Erythroblast (primary cell): ENCODE results near the gene HAVCR2.
"Not testable (repeated sequence)": the region's sequence is repeated elsewhere in the genome, so short reads cannot be mapped to it uniquely, and the experiment has no call there.

ENCODE experiments used
- DNase-seq, 2 experiments: peaks; one replicate each; lab custom pipeline; 2025; lab: John Stamatoyannopoulos, UW
- GATA1 ChIP-seq: IDR thresholded peaks from 2 replicates; pipeline ENCODE4 v1.6.1; 2011; ENCODE audit warnings: low read depth, mild to moderate bottlenecking, control low read depth, low read length, moderate library complexity
- POLR2A ChIP-seq: IDR thresholded peaks from 2 replicates; pipeline ENCODE4 v1.6.1; 2011; ENCODE audit warnings: mild to moderate bottlenecking, low read length

HAVCR2 gene

GRCh38 chr5:157069949-157070348 is 38.9 kb downstream of the HAVCR2 start:
- TF ChIP-seq POLR2A, result no peak
- no peak for TF ChIP-seq GATA1
- DNase-seq, result no peak

- TF ChIP-seq POLR2A (no peak), GATA1 (no peak)
- DNase-seq, result no peak
These were observed 40.1 kb downstream of the HAVCR2 start for GRCh38 chr5:157068785-157069184.

GRCh38 chr5:157068339-157068738 is 40.5 kb downstream of the HAVCR2 start:
- DNase-seq, result no peak
- TF ChIP-seq POLR2A (no peak), GATA1 (no peak)

- TF ChIP-seq GATA1 (no peak), POLR2A (no peak)
- no peak for DNase-seq
These were observed 41.8 kb downstream of the HAVCR2 start for GRCh38 chr5:157067005-157067404.

- DNase-seq, result no peak
- no peak for TF ChIP-seq GATA1
These were observed 42.8 kb downstream of the HAVCR2 start for GRCh38 chr5:157066080-157066479.

GRCh38 chr5:157063776-157064430 is 44.9 kb downstream of the HAVCR2 start:
- TF ChIP-seq POLR2A, result no peak
- no peak for TF ChIP-seq GATA1
- DNase-seq, result no peak

- TF ChIP-seq GATA1 (no peak), POLR2A (no peak)
- DNase-seq, result no peak
These were observed 49.0 kb downstream of the HAVCR2 start for GRCh38 chr5:157059891-157060290.

GRCh38 chr5:157059093-157059539 is 49.7 kb downstream of the HAVCR2 start, which contains the start of gene HAVCR1:
HAVCR1 (minus strand) TSS chr5:157059116; CDS start chr5:157057943, 1,173 bp downstream.
- DNase-seq, result no peak
- TF ChIP-seq POLR2A (no peak), GATA1 (no peak)

GRCh38 chr5:157057459-157058370 is 51.1 kb downstream of the HAVCR2 start:
- TF ChIP-seq POLR2A (no peak), GATA1 (no peak)
- no peak for DNase-seq

- not testable (repeated sequence) for DNase-seq
These were observed 52.0 kb downstream of the HAVCR2 start for GRCh38 chr5:157056848-157057247.

- DNase-seq, result no peak
- TF ChIP-seq POLR2A, result no peak
- TF ChIP-seq GATA1, result no peak
These were observed 57.1 kb downstream of the HAVCR2 start for GRCh38 chr5:157051604-157052245.

GRCh38 chr5:157050050-157050449 is 58.8 kb downstream of the HAVCR2 start:
- no peak for DNase-seq
- peak; percentile 13 for TF ChIP-seq GATA1
- TF ChIP-seq POLR2A, result no peak

GRCh38 chr5:157049605-157050004 is 59.2 kb downstream of the HAVCR2 start:
- DNase-seq, result no peak
- TF ChIP-seq GATA1 (no peak), POLR2A (no peak)

GRCh38 chr5:157047898-157048297 is 60.9 kb downstream of the HAVCR2 start:
- TF ChIP-seq GATA1 (no peak), POLR2A (no peak)

GRCh38 chr5:157047016-157047415 is 61.8 kb downstream of the HAVCR2 start:
- DNase-seq, result not testable (repeated sequence)

More at GRCh38 chr5:157047898-157048297, 60.9 kb downstream of the HAVCR2 start:
- no peak for DNase-seq
